ENCODE measurements around the gene COL8A1.

The COL8A1 gene

GRCh38 chr3:99780749-99781148 lies 142.4 kb downstream of the COL8A1 start:
- H3K27ac ChIP-seq (replicated peaks), result no peak overlapping the region
- no peak overlapping the region for H3K4me3 ChIP-seq (replicated peaks; ENCODE audit: insufficient read depth, low read length)
- no peak for DNase-seq (ENCODE audit: low read depth in 1 of 2, low spot score in 1 of 2)
- peaks cover 14% of the 10 kb centered on the region for H3K27me3 ChIP-seq (ENCODE audit: insufficient read depth, poor library complexity, severe bottlenecking)
- no peak for TF ChIP-seq REST (IDR thresholded peaks at IDR 0.05; ENCODE audit: insufficient replicate concordance, low read depth)
- TF ChIP-seq, protein P1, sequence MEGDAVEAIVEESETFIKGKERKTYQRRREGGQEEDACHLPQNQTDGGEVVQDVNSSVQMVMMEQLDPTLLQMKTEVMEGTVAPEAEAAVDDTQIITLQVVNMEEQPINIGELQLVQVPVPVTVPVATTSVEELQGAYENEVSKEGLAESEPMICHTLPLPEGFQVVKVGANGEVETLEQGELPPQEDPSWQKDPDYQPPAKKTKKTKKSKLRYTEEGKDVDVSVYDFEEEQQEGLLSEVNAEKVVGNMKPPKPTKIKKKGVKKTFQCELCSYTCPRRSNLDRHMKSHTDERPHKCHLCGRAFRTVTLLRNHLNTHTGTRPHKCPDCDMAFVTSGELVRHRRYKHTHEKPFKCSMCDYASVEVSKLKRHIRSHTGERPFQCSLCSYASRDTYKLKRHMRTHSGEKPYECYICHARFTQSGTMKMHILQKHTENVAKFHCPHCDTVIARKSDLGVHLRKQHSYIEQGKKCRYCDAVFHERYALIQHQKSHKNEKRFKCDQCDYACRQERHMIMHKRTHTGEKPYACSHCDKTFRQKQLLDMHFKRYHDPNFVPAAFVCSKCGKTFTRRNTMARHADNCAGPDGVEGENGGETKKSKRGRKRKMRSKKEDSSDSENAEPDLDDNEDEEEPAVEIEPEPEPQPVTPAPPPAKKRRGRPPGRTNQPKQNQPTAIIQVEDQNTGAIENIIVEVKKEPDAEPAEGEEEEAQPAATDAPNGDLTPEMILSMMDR (IDR thresholded peaks at IDR 0.05; ENCODE audit: insufficient read depth, low read length), result no peak
- no peak for TF ChIP-seq GABPA (IDR thresholded peaks at IDR 0.05; ENCODE audit: low read depth)
- TF ChIP-seq SPI1 (IDR thresholded peaks at IDR 0.05; ENCODE audit: borderline replicate concordance, low read depth), result no peak
- TF ChIP-seq POLR2AphosphoS5 (IDR thresholded peaks at IDR 0.05; ENCODE audit: low read depth), result no peak

DNA sequence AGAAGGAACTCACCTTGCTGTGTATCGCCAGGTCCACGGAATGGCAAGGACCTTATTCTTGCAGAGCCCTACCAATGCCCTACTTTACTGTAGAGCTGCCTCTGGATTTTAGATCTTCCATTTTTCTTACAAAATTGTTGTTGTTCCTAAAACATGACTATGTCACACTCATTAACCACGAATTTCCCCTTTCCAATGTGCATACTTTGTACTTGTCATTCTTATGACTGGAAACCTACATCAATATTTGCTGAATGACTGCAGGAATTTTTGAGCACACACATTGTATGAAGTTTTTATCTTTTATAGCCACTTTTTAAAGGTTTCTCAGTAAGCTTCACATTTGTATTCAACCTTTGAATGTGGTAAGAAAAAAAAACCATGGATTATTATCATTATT lies 143.4 kb downstream of the COL8A1 start:
- DNase-seq (ENCODE audit: low read depth in 1 of 2, low spot score in 1 of 2), result no peak
- Histone ChIP-seq H3K27ac (replicated peaks) (no peak overlapping the region), H3K4me3 (replicated peaks; ENCODE audit: insufficient read depth, low read length) (no peak overlapping the region), H3K27me3 (ENCODE audit: insufficient read depth, poor library complexity, severe bottlenecking) (peaks cover 14% of the 10 kb centered on the region)
- TF ChIP-seq GABPA (IDR thresholded peaks at IDR 0.05; ENCODE audit: low read depth), result no peak
- TF ChIP-seq, protein P1 (IDR thresholded peaks at IDR 0.05; ENCODE audit: insufficient read depth, low read length), result no peak
- TF ChIP-seq POLR2AphosphoS5 (IDR thresholded peaks at IDR 0.05; ENCODE audit: low read depth), result no peak
- no peak for TF ChIP-seq SPI1 (IDR thresholded peaks at IDR 0.05; ENCODE audit: borderline replicate concordance, low read depth)
- no peak for TF ChIP-seq REST (IDR thresholded peaks at IDR 0.05; ENCODE audit: insufficient replicate concordance, low read depth)

DNA sequence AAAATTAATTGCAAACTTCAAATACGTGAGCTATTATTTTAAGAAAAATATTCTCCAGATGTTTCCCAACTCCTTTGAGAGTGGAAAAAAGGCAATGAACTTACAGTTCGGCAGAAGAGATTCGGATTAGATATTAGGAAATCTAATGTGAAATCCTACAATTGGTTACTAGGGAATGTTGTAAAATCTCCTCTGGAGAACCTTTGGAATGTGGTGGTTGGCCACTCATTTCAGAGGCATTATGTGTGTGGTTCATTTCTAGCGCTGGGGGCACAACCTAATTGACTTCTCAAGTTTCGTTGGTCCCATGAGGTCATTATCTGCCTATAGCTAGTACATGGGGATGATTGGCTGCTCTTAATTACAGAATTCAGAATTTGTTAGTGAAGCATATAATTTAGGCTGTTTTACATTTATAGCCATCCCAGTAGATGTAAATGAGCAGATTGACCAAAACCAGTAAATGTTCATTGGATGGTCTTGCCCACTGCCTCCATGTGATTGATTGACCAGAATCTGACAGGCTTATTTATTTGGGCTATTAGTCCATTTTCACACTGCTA lies 144.7 kb downstream of the COL8A1 start:
- Histone ChIP-seq H3K27ac (replicated peaks) (no peak overlapping the region), H3K27me3 (ENCODE audit: insufficient read depth, poor library complexity, severe bottlenecking) (peaks cover 3% of the 10 kb centered on the region), H3K4me3 (replicated peaks; ENCODE audit: insufficient read depth, low read length) (no peak overlapping the region)
- TF ChIP-seq, protein P1 (IDR thresholded peaks at IDR 0.05; ENCODE audit: insufficient read depth, low read length), result no peak
- TF ChIP-seq REST (IDR thresholded peaks at IDR 0.05; ENCODE audit: insufficient replicate concordance, low read depth), result no peak
- no peak for TF ChIP-seq SPI1 (IDR thresholded peaks at IDR 0.05; ENCODE audit: borderline replicate concordance, low read depth)
- TF ChIP-seq GABPA (IDR thresholded peaks at IDR 0.05; ENCODE audit: low read depth), result no peak
- no peak for TF ChIP-seq POLR2AphosphoS5 (IDR thresholded peaks at IDR 0.05; ENCODE audit: low read depth)
- no peak for DNase-seq (ENCODE audit: low read depth in 1 of 2, low spot score in 1 of 2)
